HepG2 (cell line): ENCODE data around the gene BCL2L1. TPM values are rescaled to one million over a fixed set of nuclear protein-coding genes. Genes with fewer than 3 reads are reported as not detected.

Experiments used
- ATF1 ChIP-seq: IDR thresholded peaks from 2 replicates; pipeline ENCODE4 v1.6.1; 2016; ENCODE audit warnings: mild to moderate bottlenecking, control low read depth
- CC2D1A ChIP-seq: sonication (generic); formaldehyde crosslinking; IDR thresholded peaks from 2 replicates; pipeline ENCODE4 v1.8.1; 2023; ENCODE audit warnings: mild to moderate bottlenecking, missing genetic modification reagents
- DR1 ChIP-seq: sonication (generic); formaldehyde crosslinking; IDR thresholded peaks from 2 replicates; pipeline ENCODE4 v1.8.0; 2021; ENCODE audit warnings: mild to moderate bottlenecking, missing genetic modification reagents, inconsistent platforms
- KLF12 ChIP-seq: sonication (generic); formaldehyde crosslinking; IDR thresholded peaks from 2 replicates; pipeline ENCODE4 v1.4.0; 2020; ENCODE audit warnings: missing genetic modification reagents, borderline replicate concordance
- KLF6 ChIP-seq: IDR thresholded peaks from 2 replicates; pipeline ENCODE4 v1.8.0; 2016; ENCODE audit warnings: missing biosample characterization, missing genetic modification reagents
- MIER3 ChIP-seq: IDR thresholded peaks from 2 replicates; pipeline ENCODE4 v1.6.1; 2016; ENCODE audit warnings: missing compliant biosample characterization, borderline replicate concordance
- PHF20 ChIP-seq: sonication (generic); formaldehyde crosslinking; IDR thresholded peaks from 2 replicates; pipeline ENCODE4 v1.5.0; 2020; ENCODE audit warnings: mild to moderate bottlenecking, missing genetic modification reagents
- POLR2AphosphoS2 ChIP-seq: IDR thresholded peaks from 2 replicates; pipeline ENCODE4 v1.6.1; 2011; ENCODE audit warnings: low read depth, low read length, improper control_type of control experiment
- SIN3B ChIP-seq: fragments of 150-350 bp; IDR thresholded peaks from 2 replicates; pipeline ENCODE4 v1.6.1; 2014; ENCODE audit warnings: low read length
- TGIF2 ChIP-seq: IDR thresholded peaks from 2 replicates; pipeline ENCODE4 v1.6.1; 2016; ENCODE audit warnings: control low read depth, missing compliant biosample characterization
- XBP1 ChIP-seq: sonication (generic); formaldehyde crosslinking; IDR thresholded peaks from 2 replicates; pipeline ENCODE4 v1.5.0; 2020; ENCODE audit warnings: missing genetic modification reagents
- YEATS2 ChIP-seq: sonication (generic); formaldehyde crosslinking; IDR thresholded peaks from 2 replicates; pipeline ENCODE4 v1.4.0; 2020; ENCODE audit warnings: missing genetic modification reagents, borderline replicate concordance
- ZBTB7A ChIP-seq: sonication (generic); formaldehyde crosslinking; IDR thresholded peaks from 2 replicates; pipeline ENCODE4 v1.8.0; 2022; ENCODE audit warnings: mild to moderate bottlenecking, missing genetic modification reagents
- ZBTB7B ChIP-seq: sonication (generic); formaldehyde crosslinking; IDR thresholded peaks from 2 replicates; pipeline ENCODE4 v1.4.0; 2020; ENCODE audit warnings: missing genetic modification reagents
- ZFP36L2 ChIP-seq: sonication (generic); formaldehyde crosslinking; IDR thresholded peaks from 2 replicates; pipeline ENCODE4 v1.4.0; 2020; ENCODE audit warnings: missing genetic modification reagents
- ZNF143 ChIP-seq: sonication (generic); formaldehyde crosslinking; IDR thresholded peaks from 2 replicates; pipeline ENCODE4 v1.4.0; 2020; ENCODE audit warnings: missing genetic modification reagents
- ZNF276 ChIP-seq: sonication (generic); formaldehyde crosslinking; IDR thresholded peaks from 2 replicates; pipeline ENCODE4 v1.4.0; 2020; ENCODE audit warnings: mild to moderate bottlenecking, low read depth, missing genetic modification reagents
- ZNF781 ChIP-seq: sonication (generic); formaldehyde crosslinking; IDR thresholded peaks from 2 replicates; pipeline ENCODE4 v1.5.1; 2020; ENCODE audit warnings: borderline replicate concordance, mild to moderate bottlenecking, missing genetic modification reagents; ENCODE audit errors: not compliant biosample characterization
- ZNF800 ChIP-seq: sonication (generic); formaldehyde crosslinking; IDR thresholded peaks from 2 replicates; pipeline ENCODE4 v1.4.0; 2020; ENCODE audit warnings: missing genetic modification reagents
- polyA plus RNA-seq, 8 experiments: library from polyadenylated mRNA; depleted of rRNA in 3 of 8; stranded (reverse) in 7 of 8; unstranded in 1 of 8; fragments of >200 nt; fragmentation: Illumina TruSeq in 4 of 8; extraction: Trizol in 4 of 8; gene quantifications; 2 replicates each; pipeline versions ENCODE4 v1.2.1 to v1.2.3, GENCODE V29; 2011 to 2016; ENCODE audit warnings: low read depth in 4 of 8, missing spikeins in 1 of 8, mixed read lengths in 1 of 8; ENCODE audit not compliant: insufficient read depth in 1 of 8
- total RNA-seq, 5 experiments: library from RNA; depleted of rRNA; stranded (reverse); fragments of >200 nt; fragmentation: Illumina TruSeq; extraction: Trizol; gene quantifications; 2 replicates each; pipeline ENCODE4 v1.2.3, GENCODE V29; 2016; ENCODE audit warnings: low read depth in 1 of 5
- TF ChIP-seq, protein P1 (sequence below): sonication (generic); formaldehyde crosslinking; IDR thresholded peaks from 2 replicates; pipeline ENCODE4 v1.5.1; 2020; ENCODE audit warnings: missing genetic modification reagents, mild to moderate bottlenecking, borderline replicate concordance
- TF ChIP-seq, protein P2 (sequence below): sonication (generic); formaldehyde crosslinking; IDR thresholded peaks from 2 replicates; pipeline ENCODE4 v1.4.0; 2020; ENCODE audit warnings: mild to moderate bottlenecking, missing genetic modification reagents

Gene BCL2L1
- total and polyA plus RNA-seq, 2 of the 13 experiments (the other 11 are each of a cell fraction or from before 2014, with no cell fraction given) = 164 to 258 TPM

GRCh38 chr20:31738729-31739549, 16.3 kb upstream of the BCL2L1 start, which contains the start of gene TPX2 (continued):
- TF ChIP-seq KLF12 (CRISPR knock-in tag) (peak; percentile 88; the same call in 1 of the 2 replicates), ZFP36L2 (CRISPR knock-in tag) (0 out of 2 replicates have a peak, but pooled peaks have one; percentile 51), SIN3B (peak; percentile 97), ZBTB7A (CRISPR knock-in tag) (no peak), ZNF143 (peak; percentile 98), MIER3 (no peak), YEATS2 (CRISPR knock-in tag) (peak; percentile 78; the same call in 1 of the 2 replicates), KLF6 (CRISPR knock-in tag) (peak; percentile 7; the same call in 1 of the 2 replicates), CC2D1A (CRISPR knock-in tag) (peak; percentile 98), ZNF276 (CRISPR knock-in tag) (no peak; the same call in 1 of the 2 replicates), ZBTB7B (CRISPR knock-in tag) (peak; percentile 85), ZNF800 (CRISPR knock-in tag) (peak; percentile 81; the same call in 1 of the 2 replicates), TGIF2 (CRISPR knock-in tag) (peak; percentile 98), XBP1 (CRISPR knock-in tag) (peak; percentile 26; the same call in 1 of the 2 replicates), DR1 (CRISPR knock-in tag) (0 out of 2 replicates have a peak, but pooled peaks have one; percentile 68), PHF20 (peak; percentile 71; the same call in 1 of the 2 replicates), POLR2AphosphoS2 (no peak), ATF1 (CRISPR knock-in tag) (peak; percentile 92), ZNF781 (CRISPR knock-in tag) (no peak)
- TF ChIP-seq, protein P1, sequence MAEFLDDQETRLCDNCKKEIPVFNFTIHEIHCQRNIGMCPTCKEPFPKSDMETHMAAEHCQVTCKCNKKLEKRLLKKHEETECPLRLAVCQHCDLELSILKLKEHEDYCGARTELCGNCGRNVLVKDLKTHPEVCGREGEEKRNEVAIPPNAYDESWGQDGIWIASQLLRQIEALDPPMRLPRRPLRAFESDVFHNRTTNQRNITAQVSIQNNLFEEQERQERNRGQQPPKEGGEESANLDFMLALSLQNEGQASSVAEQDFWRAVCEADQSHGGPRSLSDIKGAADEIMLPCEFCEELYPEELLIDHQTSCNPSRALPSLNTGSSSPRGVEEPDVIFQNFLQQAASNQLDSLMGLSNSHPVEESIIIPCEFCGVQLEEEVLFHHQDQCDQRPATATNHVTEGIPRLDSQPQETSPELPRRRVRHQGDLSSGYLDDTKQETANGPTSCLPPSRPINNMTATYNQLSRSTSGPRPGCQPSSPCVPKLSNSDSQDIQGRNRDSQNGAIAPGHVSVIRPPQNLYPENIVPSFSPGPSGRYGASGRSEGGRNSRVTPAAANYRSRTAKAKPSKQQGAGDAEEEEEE = peak; percentile 38; the same call in 1 of the 2 replicates
- TF ChIP-seq, protein P2, sequence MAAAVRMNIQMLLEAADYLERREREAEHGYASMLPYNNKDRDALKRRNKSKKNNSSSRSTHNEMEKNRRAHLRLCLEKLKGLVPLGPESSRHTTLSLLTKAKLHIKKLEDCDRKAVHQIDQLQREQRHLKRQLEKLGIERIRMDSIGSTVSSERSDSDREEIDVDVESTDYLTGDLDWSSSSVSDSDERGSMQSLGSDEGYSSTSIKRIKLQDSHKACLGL (CRISPR knock-in tag) = peak; percentile 97
